K562 (cell line): ENCODE measurements around the gene CCM2. TPM values are rescaled to one million over a fixed set of nuclear protein-coding genes. Genes with fewer than 3 reads are reported as not detected.
A peak's percentile ranks its signal among the peaks of the same experiment; 100 is the strongest.

Source experiments
- ATAC-seq: fragments of 200-7000 bp; cut with Tn5 transposase; 3 replicates; pipeline ENCODE4 v1.9.1; 2020; ENCODE audit warnings: moderate library complexity
- BruUV-seq: library from RNA; stranded (reverse); fragments of 400-500 nt; replicated peaks from 2 replicates; lab custom pipeline; 2021; lab: Mats Ljungman, UMichigan
- CTCF ChIA-PET: fragments of 300-600 bp; formaldehyde crosslinking; extraction: SDS; loops from one replicate; lab custom pipeline; 2021; ENCODE audit warnings: low intra/inter-chr PET ratio; lab: Yijun Ruan, JAX
- POLR2A ChIA-PET: fragments of 300-600, 350-650 bp; sonication (Branson Sonifier 250); formaldehyde crosslinking; extraction: SDS; loops from one replicate; lab custom pipeline; 2021; ENCODE audit warnings: antibody characterized with exemption, inconsistent platforms; lab: Yijun Ruan, JAX
- DNase-seq, 4 experiments: peaks; one replicate each; pipeline versions ENCODE4 v3.0.0 to v3.0.0-alpha.2; 2011 to 2018; ENCODE audit warnings: low spot score in 3 of 4, mixed read lengths in 3 of 4; ENCODE audit errors: extremely low read depth in 1 of 4
- FAIRE-seq: peaks from 2 replicates; lab custom pipeline; 2011; peaks lifted over from hg19 to GRCh38; lab: Jason Lieb, UNC
- H2AFZ ChIP-seq: 2 replicates; pipeline ENCODE4 v1.6.0; 2011; ENCODE audit warnings: low read depth, low read length, control low read depth, inconsistent platforms
- H3K27ac ChIP-seq: fragments of 200-600 bp; 3 replicates; pipeline ENCODE4 v1.8.0; 2011; ENCODE audit warnings: low read depth, mild to moderate bottlenecking, control low read depth, inconsistent platforms, low read length, moderate library complexity, mixed read lengths; ENCODE audit errors: extremely low read depth
- H3K27me3 ChIP-seq, 2 experiments: fragments of 300-600 bp in 1 of 2; 2 replicates in 1 of 2; 3 replicates in 1 of 2; pipeline versions ENCODE4 v1.6.0 to v1.8.0; 2011; ENCODE audit warnings: inconsistent platforms in 2 of 2, low read length in 2 of 2, mild to moderate bottlenecking in 1 of 2, mixed read lengths in 1 of 2, moderate library complexity in 1 of 2; ENCODE audit not compliant: control insufficient read depth in 2 of 2, insufficient read depth in 2 of 2
- H3K36me3 ChIP-seq: fragments of 300-600 bp; 3 replicates; pipeline ENCODE4 v1.8.0; 2011; ENCODE audit warnings: mild to moderate bottlenecking, low read length, inconsistent platforms; ENCODE audit not compliant: control insufficient read depth, insufficient read depth
- H3K4me1 ChIP-seq, 2 experiments: fragments of 200-600 bp in 1 of 2; replicated peaks in 1 of 2; 2 replicates in 1 of 2; 3 replicates in 1 of 2; pipeline versions ENCODE4 v1.5.1 to v1.8.0; 2011; ENCODE audit warnings: inconsistent platforms in 2 of 2, low read length in 2 of 2, mild to moderate bottlenecking in 1 of 2, mixed read lengths in 1 of 2, moderate library complexity in 1 of 2; ENCODE audit not compliant: control insufficient read depth in 2 of 2, insufficient read depth in 2 of 2
- H3K4me2 ChIP-seq: 2 replicates; pipeline ENCODE4 v1.6.1; 2011; ENCODE audit warnings: low read length, control low read depth, inconsistent platforms, mixed read lengths; ENCODE audit not compliant: insufficient read depth
- H3K4me3 ChIP-seq: fragments of 200-600 bp; sonication (generic), shearing (Covaris generic); 2 replicates; pipeline ENCODE4 v1.5.1; 2016; ENCODE audit warnings: control low read depth, inconsistent platforms
- H3K79me2 ChIP-seq: fragments of 200-600 bp; 3 replicates; pipeline ENCODE4 v1.8.0; 2011; ENCODE audit warnings: low read length, inconsistent platforms; ENCODE audit not compliant: control insufficient read depth, insufficient read depth
- H3K9ac ChIP-seq, 2 experiments: 2 replicates each; pipeline versions ENCODE4 v1.6.0 to v1.6.1; 2011; ENCODE audit warnings: low read depth in 2 of 2, low read length in 2 of 2, control low read depth in 1 of 2, inconsistent platforms in 1 of 2, mild to moderate bottlenecking in 1 of 2, mixed read lengths in 1 of 2; ENCODE audit not compliant: insufficient read depth in 1 of 2
- H3K9me1 ChIP-seq: one replicate; pipeline ENCODE4 v1.6.0; 2011; ENCODE audit warnings: inconsistent platforms, mild to moderate bottlenecking, low read length, moderate library complexity; ENCODE audit not compliant: control insufficient read depth, insufficient read depth
- H3K9me3 ChIP-seq: replicated peaks from 2 replicates; pipeline ENCODE4 v1.5.1; 2011; ENCODE audit warnings: low read depth, low read length, inconsistent platforms; ENCODE audit not compliant: control insufficient read depth, insufficient read depth
- H4K20me1 ChIP-seq: replicated peaks from 2 replicates; pipeline ENCODE4 v1.6.1; 2011; ENCODE audit warnings: low read length, inconsistent platforms, mixed read lengths; ENCODE audit not compliant: control insufficient read depth, insufficient read depth
- BRD9 ChIP-seq: fragments of 450-650 bp; IDR thresholded peaks from 2 replicates; pipeline ENCODE4 v1.6.1; 2018; ENCODE audit warnings: low read depth; ENCODE audit not compliant: partially characterized antibody
- KLF16 ChIP-seq: IDR thresholded peaks from 2 replicates; pipeline ENCODE4 v1.6.1; 2016; ENCODE audit warnings: antibody characterized with exemption
- STAG1 ChIP-seq: sonication (generic); formaldehyde crosslinking; IDR thresholded peaks from 2 replicates; pipeline ENCODE4 v1.5.0; 2020; ENCODE audit warnings: missing genetic modification reagents, borderline replicate concordance
- WGBS: fragments of 100-300 bp; shearing (Covaris generic); methylation state at CpG from one replicate; pipeline ENCODE4 v1.1.6; 2016; ENCODE audit warnings: low coverage, mixed read lengths; ENCODE audit not compliant: insufficient coverage; ENCODE audit errors: missing lambda C conversion rate; 5-methylcytosine and 5-hydroxymethylcytosine counted together
- in situ Hi-C: fragments of 300-500 bp; cut with MboI; formaldehyde crosslinking; loops from 4 replicates; pipeline ENCODE4 v1.15.0; 2018; ENCODE audit warnings: inconsistent platforms, mixed read lengths
- intact Hi-C: fragments of 100-400 bp; cut with micrococcal nuclease; formaldehyde crosslinking; loops from 2 replicates; pipeline ENCODE4 v1.14.2; 2022
- polyA plus RNA-seq, 8 experiments: library from polyadenylated mRNA; depleted of rRNA in 4 of 8; stranded (reverse) in 5 of 8; unstranded in 3 of 8; fragments of >200 nt; fragmentation: Nextera tagmentation in 2 of 8; fragmentation: Illumina TruSeq in 1 of 8; extraction: Ambion mirVana in 2 of 8; extraction: Trizol in 1 of 8; gene quantifications; 2 replicates each; pipeline versions ENCODE4 v1.2.1 to v1.2.3, GENCODE V29; 2011 to 2014; ENCODE audit warnings: inconsistent platforms in 1 of 8, missing spikeins in 1 of 8
- total RNA-seq, 7 experiments: library from RNA; depleted of rRNA in 6 of 7; stranded (reverse); fragments of >200 nt in 6 of 7; fragmentation: Illumina TruSeq in 2 of 7; extraction: Trizol in 2 of 7; gene quantifications; 2 replicates each; pipeline versions ENCODE4 v1.2.1 to v1.2.3, GENCODE V29; 2011 to 2021; ENCODE audit warnings: low replicate concordance in 1 of 7
- TF ChIP-seq, protein P1 (sequence below): fragments of 450-650 bp; formaldehyde crosslinking; IDR thresholded peaks from 2 replicates; pipeline ENCODE4 v1.4.0; 2020; ENCODE audit warnings: mild to moderate bottlenecking, moderate library complexity
- TF ChIP-seq, protein P2 (sequence below), 3 experiments: IDR thresholded peaks in 2 of 3; conservative IDR thresholded peaks in 1 of 3; 2 replicates each; pipeline ENCODE4 v1.5.1; 2011 to 2012; ENCODE audit warnings: low read length in 3 of 3, mild to moderate bottlenecking in 3 of 3, control low read depth in 2 of 3, improper control_type of control experiment in 1 of 3, inconsistent platforms in 1 of 3, low read depth in 1 of 3, mixed read lengths in 1 of 3, moderate library complexity in 1 of 3; ENCODE audit not compliant: insufficient read depth in 2 of 3
- TF ChIP-seq, protein P3 (sequence below): fragments of 450-650 bp; conservative IDR thresholded peaks from 2 replicates; pipeline ENCODE4 v1.6.1; 2016; ENCODE audit warnings: missing genetic modification characterization, low read depth, mild to moderate bottlenecking, control low read depth, missing compliant biosample characterization
- TF ChIP-seq, protein P4 (sequence below), 2 experiments: fragments of 450-650 bp; formaldehyde crosslinking in 1 of 2; IDR thresholded peaks; 2 replicates each; pipeline versions ENCODE4 v1.4.0 to v1.6.1; 2014 to 2020; ENCODE audit warnings: mild to moderate bottlenecking in 2 of 2, borderline replicate concordance in 1 of 2, low read depth in 1 of 2

Gene CCM2
- total and polyA plus RNA-seq, 9 of the 15 experiments (the other 6 are each of a cell fraction or from before 2014, with no cell fraction given), result 0.41 to 38.6 (median 25.9) TPM

DNA sequence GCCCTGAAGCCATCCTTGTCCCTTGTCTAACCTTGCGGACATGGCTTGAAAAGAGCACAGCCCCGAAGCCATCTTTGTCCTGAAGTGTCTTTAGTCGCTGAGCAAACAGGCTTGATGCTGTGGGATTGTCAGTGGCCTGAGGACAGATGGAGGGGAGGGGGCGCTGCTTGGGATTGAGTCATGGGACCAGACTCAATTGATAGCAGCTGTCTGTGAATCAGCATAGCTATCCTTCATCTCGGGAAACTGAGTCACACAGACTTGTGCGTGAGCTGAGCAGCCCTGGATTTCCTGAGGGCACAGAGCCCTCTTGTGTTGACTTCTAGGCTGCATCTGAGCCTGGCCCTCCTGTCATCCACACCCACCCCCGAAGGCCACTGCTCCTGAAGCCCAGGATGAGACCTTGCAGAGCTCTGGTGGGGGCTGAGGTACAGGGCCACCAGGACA is 35.6 kb upstream of the CCM2 start:
- Histone ChIP-seq H3K4me3 (no peak overlapping the region), H2AFZ (0 out of 2 replicates have a peak overlapping the region, but pooled peaks have one; percentile 51), H4K20me1 (no peaks in the 10 kb centered on the region), H3K36me3 (no peaks in the 10 kb centered on the region), H3K9ac (peak overlapping the region in 1 of 2 experiments; percentile 74; a peak in 2 of 4 replicates), H3K27ac (no peak overlapping the region), H3K4me2 (no peak overlapping the region), H3K4me1 (peaks cover 10 to 44% of the 10 kb centered on the region in 2 experiments), H3K9me3 (no peaks in the 10 kb centered on the region), H3K27me3 (no peaks in the 10 kb centered on the region), H3K79me2 (no peaks in the 10 kb centered on the region), H3K9me1 (peaks cover 5% of the 10 kb centered on the region)
- in situ Hi-C loops (no loop called here), intact Hi-C loops (no loop called here)
- FAIRE-seq, result peak; percentile 93
- POLR2A ChIA-PET, result interaction anchor here (0.6 to 1.1 kb wide), 5 partner anchors 9 to 674 kb away, joined by 3 to 6 read pairs (median 3); no protein-coding TSS in a partner anchor
- BruUV-seq, result no TSS peak
- peak; percentile 72 for ATAC-seq
- WGBS, result 39% methylated on average over 7 of the region's 7 CpGs
- DNase-seq, result peak in 3 of 4 experiments; percentile 42 to 57 (median 48)
- CTCF ChIA-PET, result interaction anchor here (0.6 to 0.7 kb wide), 2 partner anchors 149 to 377 kb away, joined by 3 to 4 read pairs; no protein-coding TSS in a partner anchor
- TF ChIP-seq, protein P1, sequence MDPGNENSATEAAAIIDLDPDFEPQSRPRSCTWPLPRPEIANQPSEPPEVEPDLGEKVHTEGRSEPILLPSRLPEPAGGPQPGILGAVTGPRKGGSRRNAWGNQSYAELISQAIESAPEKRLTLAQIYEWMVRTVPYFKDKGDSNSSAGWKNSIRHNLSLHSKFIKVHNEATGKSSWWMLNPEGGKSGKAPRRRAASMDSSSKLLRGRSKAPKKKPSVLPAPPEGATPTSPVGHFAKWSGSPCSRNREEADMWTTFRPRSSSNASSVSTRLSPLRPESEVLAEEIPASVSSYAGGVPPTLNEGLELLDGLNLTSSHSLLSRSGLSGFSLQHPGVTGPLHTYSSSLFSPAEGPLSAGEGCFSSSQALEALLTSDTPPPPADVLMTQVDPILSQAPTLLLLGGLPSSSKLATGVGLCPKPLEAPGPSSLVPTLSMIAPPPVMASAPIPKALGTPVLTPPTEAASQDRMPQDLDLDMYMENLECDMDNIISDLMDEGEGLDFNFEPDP, result no peak
- TF ChIP-seq, protein P2, sequence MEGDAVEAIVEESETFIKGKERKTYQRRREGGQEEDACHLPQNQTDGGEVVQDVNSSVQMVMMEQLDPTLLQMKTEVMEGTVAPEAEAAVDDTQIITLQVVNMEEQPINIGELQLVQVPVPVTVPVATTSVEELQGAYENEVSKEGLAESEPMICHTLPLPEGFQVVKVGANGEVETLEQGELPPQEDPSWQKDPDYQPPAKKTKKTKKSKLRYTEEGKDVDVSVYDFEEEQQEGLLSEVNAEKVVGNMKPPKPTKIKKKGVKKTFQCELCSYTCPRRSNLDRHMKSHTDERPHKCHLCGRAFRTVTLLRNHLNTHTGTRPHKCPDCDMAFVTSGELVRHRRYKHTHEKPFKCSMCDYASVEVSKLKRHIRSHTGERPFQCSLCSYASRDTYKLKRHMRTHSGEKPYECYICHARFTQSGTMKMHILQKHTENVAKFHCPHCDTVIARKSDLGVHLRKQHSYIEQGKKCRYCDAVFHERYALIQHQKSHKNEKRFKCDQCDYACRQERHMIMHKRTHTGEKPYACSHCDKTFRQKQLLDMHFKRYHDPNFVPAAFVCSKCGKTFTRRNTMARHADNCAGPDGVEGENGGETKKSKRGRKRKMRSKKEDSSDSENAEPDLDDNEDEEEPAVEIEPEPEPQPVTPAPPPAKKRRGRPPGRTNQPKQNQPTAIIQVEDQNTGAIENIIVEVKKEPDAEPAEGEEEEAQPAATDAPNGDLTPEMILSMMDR (IDR thresholded peaks at IDR 0.05 in 2 of 3, conservative IDR thresholded peaks at IDR 0.05 in 1 of 3; ENCODE audit: insufficient read depth in 2 of 3, low read depth in 1 of 3, low read length in 3 of 3), result peak; percentile 55 to 69 (median 67)
- TF ChIP-seq, protein P3, sequence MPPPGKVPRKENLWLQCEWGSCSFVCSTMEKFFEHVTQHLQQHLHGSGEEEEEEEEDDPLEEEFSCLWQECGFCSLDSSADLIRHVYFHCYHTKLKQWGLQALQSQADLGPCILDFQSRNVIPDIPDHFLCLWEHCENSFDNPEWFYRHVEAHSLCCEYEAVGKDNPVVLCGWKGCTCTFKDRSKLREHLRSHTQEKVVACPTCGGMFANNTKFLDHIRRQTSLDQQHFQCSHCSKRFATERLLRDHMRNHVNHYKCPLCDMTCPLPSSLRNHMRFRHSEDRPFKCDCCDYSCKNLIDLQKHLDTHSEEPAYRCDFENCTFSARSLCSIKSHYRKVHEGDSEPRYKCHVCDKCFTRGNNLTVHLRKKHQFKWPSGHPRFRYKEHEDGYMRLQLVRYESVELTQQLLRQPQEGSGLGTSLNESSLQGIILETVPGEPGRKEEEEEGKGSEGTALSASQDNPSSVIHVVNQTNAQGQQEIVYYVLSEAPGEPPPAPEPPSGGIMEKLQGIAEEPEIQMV (tag), result no peak
- TF ChIP-seq STAG1 (CRISPR knock-in tag) (peak; percentile 62; the same call in 1 of the 2 replicates), KLF16 (no peak), BRD9 (no peak)
- TF ChIP-seq, protein P4, sequence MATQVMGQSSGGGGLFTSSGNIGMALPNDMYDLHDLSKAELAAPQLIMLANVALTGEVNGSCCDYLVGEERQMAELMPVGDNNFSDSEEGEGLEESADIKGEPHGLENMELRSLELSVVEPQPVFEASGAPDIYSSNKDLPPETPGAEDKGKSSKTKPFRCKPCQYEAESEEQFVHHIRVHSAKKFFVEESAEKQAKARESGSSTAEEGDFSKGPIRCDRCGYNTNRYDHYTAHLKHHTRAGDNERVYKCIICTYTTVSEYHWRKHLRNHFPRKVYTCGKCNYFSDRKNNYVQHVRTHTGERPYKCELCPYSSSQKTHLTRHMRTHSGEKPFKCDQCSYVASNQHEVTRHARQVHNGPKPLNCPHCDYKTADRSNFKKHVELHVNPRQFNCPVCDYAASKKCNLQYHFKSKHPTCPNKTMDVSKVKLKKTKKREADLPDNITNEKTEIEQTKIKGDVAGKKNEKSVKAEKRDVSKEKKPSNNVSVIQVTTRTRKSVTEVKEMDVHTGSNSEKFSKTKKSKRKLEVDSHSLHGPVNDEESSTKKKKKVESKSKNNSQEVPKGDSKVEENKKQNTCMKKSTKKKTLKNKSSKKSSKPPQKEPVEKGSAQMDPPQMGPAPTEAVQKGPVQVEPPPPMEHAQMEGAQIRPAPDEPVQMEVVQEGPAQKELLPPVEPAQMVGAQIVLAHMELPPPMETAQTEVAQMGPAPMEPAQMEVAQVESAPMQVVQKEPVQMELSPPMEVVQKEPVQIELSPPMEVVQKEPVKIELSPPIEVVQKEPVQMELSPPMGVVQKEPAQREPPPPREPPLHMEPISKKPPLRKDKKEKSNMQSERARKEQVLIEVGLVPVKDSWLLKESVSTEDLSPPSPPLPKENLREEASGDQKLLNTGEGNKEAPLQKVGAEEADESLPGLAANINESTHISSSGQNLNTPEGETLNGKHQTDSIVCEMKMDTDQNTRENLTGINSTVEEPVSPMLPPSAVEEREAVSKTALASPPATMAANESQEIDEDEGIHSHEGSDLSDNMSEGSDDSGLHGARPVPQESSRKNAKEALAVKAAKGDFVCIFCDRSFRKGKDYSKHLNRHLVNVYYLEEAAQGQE (IDR thresholded peaks at IDR 0.05; ENCODE audit: borderline replicate concordance), result peak; percentile 64; the same call in 1 of the 2 replicates
- TF ChIP-seq, protein P4 (CRISPR knock-in tag; IDR thresholded peaks at IDR 0.05; ENCODE audit: low read depth), result no peak
